IMR-90 (cell line): ENCODE data around the gene CAMTA1.

ENCODE experiments used
- MAZ ChIP-seq: IDR thresholded peaks from 2 replicates; pipeline ENCODE4 v1.6.1; 2012; ENCODE audit warnings: low read depth, mild to moderate bottlenecking, low read length, improper control_type of control experiment, moderate library complexity, borderline replicate concordance
- POLR2A ChIP-seq: IDR thresholded peaks from 2 replicates; pipeline ENCODE4 v1.6.1; 2012; ENCODE audit warnings: mild to moderate bottlenecking, low read depth, low read length
- RAD21 ChIP-seq: IDR thresholded peaks from 2 replicates; pipeline ENCODE4 v1.6.1; 2012; ENCODE audit warnings: low read length, improper control_type of control experiment
- SMC3 ChIP-seq: fragments of 150-350 bp; IDR thresholded peaks from 2 replicates; pipeline ENCODE4 v1.6.1; 2016; ENCODE audit warnings: low read depth, mild to moderate bottlenecking, antibody characterized with exemption, low read length, moderate library complexity
- TF ChIP-seq, protein P1 (sequence below): conservative IDR thresholded peaks from 2 replicates; pipeline ENCODE4 v1.5.1; 2012; ENCODE audit warnings: mild to moderate bottlenecking, low read depth, low read length, improper control_type of control experiment

- TF ChIP-seq, protein P1, sequence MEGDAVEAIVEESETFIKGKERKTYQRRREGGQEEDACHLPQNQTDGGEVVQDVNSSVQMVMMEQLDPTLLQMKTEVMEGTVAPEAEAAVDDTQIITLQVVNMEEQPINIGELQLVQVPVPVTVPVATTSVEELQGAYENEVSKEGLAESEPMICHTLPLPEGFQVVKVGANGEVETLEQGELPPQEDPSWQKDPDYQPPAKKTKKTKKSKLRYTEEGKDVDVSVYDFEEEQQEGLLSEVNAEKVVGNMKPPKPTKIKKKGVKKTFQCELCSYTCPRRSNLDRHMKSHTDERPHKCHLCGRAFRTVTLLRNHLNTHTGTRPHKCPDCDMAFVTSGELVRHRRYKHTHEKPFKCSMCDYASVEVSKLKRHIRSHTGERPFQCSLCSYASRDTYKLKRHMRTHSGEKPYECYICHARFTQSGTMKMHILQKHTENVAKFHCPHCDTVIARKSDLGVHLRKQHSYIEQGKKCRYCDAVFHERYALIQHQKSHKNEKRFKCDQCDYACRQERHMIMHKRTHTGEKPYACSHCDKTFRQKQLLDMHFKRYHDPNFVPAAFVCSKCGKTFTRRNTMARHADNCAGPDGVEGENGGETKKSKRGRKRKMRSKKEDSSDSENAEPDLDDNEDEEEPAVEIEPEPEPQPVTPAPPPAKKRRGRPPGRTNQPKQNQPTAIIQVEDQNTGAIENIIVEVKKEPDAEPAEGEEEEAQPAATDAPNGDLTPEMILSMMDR: no peak
- TF ChIP-seq SMC3 (no peak), POLR2A (no peak), MAZ (no peak), RAD21 (no peak)
These were observed 218.9 kb downstream of the CAMTA1 start for GRCh38 chr1:7004181-7004580.
